H1 (cell line): Measurements from ENCODE around the gene SERPINH1. TPM values are rescaled to one million over a fixed set of nuclear protein-coding genes. Genes with fewer than 3 reads are reported as not detected.

Source experiments
- CREB1 ChIP-seq: IDR thresholded peaks from 2 replicates; pipeline ENCODE4 v1.6.1; 2012; ENCODE audit warnings: inconsistent platforms
- FOSL1 ChIP-seq: IDR thresholded peaks from 2 replicates; pipeline ENCODE4 v1.6.1; 2011; ENCODE audit warnings: mild to moderate bottlenecking, low read depth, low read length, moderate library complexity; ENCODE audit not compliant: insufficient read depth
- MAFK ChIP-seq: IDR thresholded peaks from 2 replicates; pipeline ENCODE4 v1.6.1; 2012; ENCODE audit warnings: low read depth, mild to moderate bottlenecking, improper control_type of control experiment, low read length
- POLR2A ChIP-seq, 2 experiments: IDR thresholded peaks; 1 replicate in 1 of 2; 2 replicates in 1 of 2; pipeline ENCODE4 v1.6.1; 2011; ENCODE audit warnings: low read depth in 2 of 2, low read length in 2 of 2, mild to moderate bottlenecking in 2 of 2; ENCODE audit errors: control extremely low read depth in 1 of 2
- RXRA ChIP-seq: IDR thresholded peaks from 2 replicates; pipeline ENCODE4 v1.6.1; 2011; ENCODE audit warnings: low read depth, mild to moderate bottlenecking, low read length, moderate library complexity; ENCODE audit not compliant: insufficient read depth
- SAP30 ChIP-seq: fragments of 300-600 bp; sonication (generic); IDR thresholded peaks from 2 replicates; pipeline ENCODE4 v1.7.1; 2012; ENCODE audit warnings: low read length, moderate library complexity, mild to moderate bottlenecking, inconsistent platforms; ENCODE audit not compliant: insufficient read depth, insufficient replicate concordance
- TEAD4 ChIP-seq: IDR thresholded peaks from 2 replicates; pipeline ENCODE4 v1.6.1; 2012; ENCODE audit warnings: low read depth, low read length, inconsistent platforms, mixed read lengths
- YY1 ChIP-seq: IDR thresholded peaks from 2 replicates; pipeline ENCODE4 v1.6.1; 2011; ENCODE audit warnings: low read depth, mild to moderate bottlenecking, low read length
- polyA plus RNA-seq, 7 experiments: library from polyadenylated mRNA; depleted of rRNA in 3 of 7; stranded (reverse) in 5 of 7; unstranded in 2 of 7; fragments of >200 nt in 5 of 7; fragments of 200-250 nt in 2 of 7; gene quantifications; 1 replicate in 5 of 7; 2 replicates in 1 of 7; 4 replicates in 1 of 7; pipeline versions ENCODE4 v1.2.1 to v1.2.3, GENCODE V29; 2011 to 2013; ENCODE audit warnings: missing spikeins in 2 of 7, mixed read lengths in 2 of 7
- total RNA-seq: library from RNA; stranded (reverse); fragmentation: NEBNext Ultra II Directional; extraction: Animal tissue kit (Norgen Biotek cat#: 25700); gene quantifications from 2 replicates; pipeline ENCODE4 v1.2.1, GENCODE V29; 2021

Gene SERPINH1
- total and polyA plus RNA-seq, 2 of the 8 experiments (the other 6 are each of a cell fraction or from before 2014, with no cell fraction given): 420 to 621 TPM

- TF ChIP-seq CREB1 (no peak), RXRA (no peak), FOSL1 (no peak), YY1 (no peak), SAP30 (no peak), TEAD4 (no peak), POLR2A (IDR thresholded peaks at IDR 0.05; ENCODE audit: control extremely low read depth in 1 of 2, low read depth in 2 of 2, low read length in 2 of 2) (no peak), MAFK (no peak)
Observed at GRCh38 chr11:75615751-75616150, 53.7 kb downstream of the SERPINH1 start (continued).
